Measurements from ENCODE around the gene FBXL12.
"Not testable (repeated sequence)": the region's sequence is repeated elsewhere in the genome, so short reads cannot be mapped to it uniquely, and the experiment has no call there.

DNA sequence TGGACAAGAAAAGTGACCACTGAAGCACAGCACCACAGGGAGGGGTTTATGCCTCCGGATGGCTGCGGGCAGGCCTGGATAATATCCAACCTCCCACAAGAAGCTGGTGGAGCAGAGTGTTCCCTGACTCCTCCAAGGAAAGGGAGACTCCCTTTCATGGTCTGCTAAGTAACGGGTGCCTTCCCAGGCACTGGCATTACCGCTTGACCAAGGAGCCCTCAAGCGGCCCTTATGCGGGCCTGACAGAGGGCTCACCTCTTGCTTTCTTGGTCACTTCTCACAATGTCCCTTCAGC lies 27.9 kb downstream of the FBXL12 start:
- TF ChIP-seq, protein P1, sequence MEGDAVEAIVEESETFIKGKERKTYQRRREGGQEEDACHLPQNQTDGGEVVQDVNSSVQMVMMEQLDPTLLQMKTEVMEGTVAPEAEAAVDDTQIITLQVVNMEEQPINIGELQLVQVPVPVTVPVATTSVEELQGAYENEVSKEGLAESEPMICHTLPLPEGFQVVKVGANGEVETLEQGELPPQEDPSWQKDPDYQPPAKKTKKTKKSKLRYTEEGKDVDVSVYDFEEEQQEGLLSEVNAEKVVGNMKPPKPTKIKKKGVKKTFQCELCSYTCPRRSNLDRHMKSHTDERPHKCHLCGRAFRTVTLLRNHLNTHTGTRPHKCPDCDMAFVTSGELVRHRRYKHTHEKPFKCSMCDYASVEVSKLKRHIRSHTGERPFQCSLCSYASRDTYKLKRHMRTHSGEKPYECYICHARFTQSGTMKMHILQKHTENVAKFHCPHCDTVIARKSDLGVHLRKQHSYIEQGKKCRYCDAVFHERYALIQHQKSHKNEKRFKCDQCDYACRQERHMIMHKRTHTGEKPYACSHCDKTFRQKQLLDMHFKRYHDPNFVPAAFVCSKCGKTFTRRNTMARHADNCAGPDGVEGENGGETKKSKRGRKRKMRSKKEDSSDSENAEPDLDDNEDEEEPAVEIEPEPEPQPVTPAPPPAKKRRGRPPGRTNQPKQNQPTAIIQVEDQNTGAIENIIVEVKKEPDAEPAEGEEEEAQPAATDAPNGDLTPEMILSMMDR (IDR thresholded peaks at IDR 0.05) = not testable (repeated sequence)
- TF ChIP-seq POLR2A (IDR thresholded peaks at IDR 0.05; ENCODE audit: low read depth) = not testable (repeated sequence)

All from esophagus muscularis mucosa (tissue), 3 donors.